ENCODE results near the gene ADARB2.

- TF ChIP-seq EZH2 (IDR thresholded peaks at IDR 0.05; ENCODE audit: borderline replicate concordance): no peak
- TF ChIP-seq CTCF (IDR thresholded peaks at IDR 0.05; ENCODE audit: poor library complexity): no peak
- TF ChIP-seq EZH2phosphoT487 (IDR thresholded peaks at IDR 0.05; ENCODE audit: low read depth, severe bottlenecking, unreplicated experiment): no peak
Observed at GRCh38 chr10:1548596-1548995, 188.7 kb downstream of the ADARB2 start.

All from hepatocyte (in vitro differentiated cells).